Thyroid gland (tissue), 4 donors: ENCODE data around the gene PPIL6. TPM values are rescaled to one million over a fixed set of nuclear protein-coding genes. Genes with fewer than 3 reads are reported as not detected.

Source experiments
- DNase-seq, 2 donors: peaks; one replicate each; pipeline ENCODE4 v3.0.0-alpha.2; 2019
- H3K27ac ChIP-seq, 3 donors: fragments of 200-600 bp; sonication (generic); 1 replicate in 2 of 3; 2 replicates in 1 of 3; pipeline ENCODE4 v1.5.1; 2016 to 2019; ENCODE audit warnings: mild to moderate bottlenecking in 1 of 3, moderate library complexity in 1 of 3
- H3K27me3 ChIP-seq: fragments of 200-600 bp; sonication (generic); one replicate; pipeline ENCODE4 v1.5.1; 2019
- H3K36me3 ChIP-seq, 2 donors: fragments of 200-600 bp; sonication (generic); one replicate each; pipeline ENCODE4 v1.5.1; 2016 to 2019
- H3K4me1 ChIP-seq, 2 donors: fragments of 200-600 bp; sonication (generic); one replicate each; pipeline ENCODE4 v1.5.1; 2017 to 2019
- H3K4me3 ChIP-seq, 3 donors: fragments of 200-600 bp; sonication (generic); replicated peaks in 1 of 3; 1 replicate in 2 of 3; 2 replicates in 1 of 3; pipeline ENCODE4 v1.5.1; 2016; ENCODE audit warnings: mild to moderate bottlenecking in 1 of 3
- H3K9me3 ChIP-seq: fragments of 200-600 bp; sonication (generic); one replicate; pipeline ENCODE4 v1.5.1; 2017
- POLR2A ChIP-seq, 2 donors: fragments of 450-650 bp; IDR thresholded peaks; one replicate each; pipeline ENCODE4 v1.6.1; 2017; ENCODE audit warnings: antibody characterized with exemption in 2 of 2, mild to moderate bottlenecking in 2 of 2, moderate library complexity in 1 of 2
- WGBS, 2 donors: methylation state at CpG; one replicate each; pipeline ENCODE4 v1.1.5; 2017; 5-methylcytosine and 5-hydroxymethylcytosine counted together
- intact Hi-C: fragments of 100-400 bp; cut with DNase I; formaldehyde crosslinking; loops from one replicate; pipeline ENCODE4 v1.15.1; 2023
- total RNA-seq, 4 donors: library from RNA; depleted of rRNA; stranded (reverse); fragments of >200 nt; gene quantifications; one replicate each; pipeline ENCODE4 v1.2.3, GENCODE V29; 2016
- TF ChIP-seq, protein P1 (sequence below), 6 experiments: fragments of 200-600 bp in 3 of 6; fragments of 450-650 bp in 3 of 6; sonication (generic) in 3 of 6; IDR thresholded peaks; one replicate each; pipeline ENCODE4 v1.5.1; 2016 to 2019; ENCODE audit warnings: antibody characterized with exemption in 6 of 6, mild to moderate bottlenecking in 2 of 6, inconsistent platforms in 1 of 6, moderate library complexity in 1 of 6

PPIL6 gene
- total RNA-seq, 4 donors from 2014 or later, result 20.1 to 31.2 (median 27.0) TPM

DNA sequence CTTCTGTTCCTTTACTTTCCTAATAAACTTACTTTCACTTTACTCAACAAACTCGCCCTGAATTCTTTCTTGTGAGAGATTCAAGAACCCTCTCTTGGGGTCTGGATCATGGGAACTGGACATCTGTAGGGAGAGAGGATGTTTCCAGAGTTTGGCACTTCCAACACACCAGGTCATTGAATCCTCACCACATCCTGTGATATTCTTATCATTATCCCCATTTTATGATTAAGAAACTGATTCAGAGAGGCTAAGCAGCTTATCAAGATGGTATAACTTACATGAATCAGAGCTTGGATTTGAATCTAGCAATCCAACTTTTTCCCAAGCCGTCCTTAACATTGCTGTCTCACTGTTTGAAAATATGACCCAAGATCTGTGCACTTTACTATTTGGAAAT, 15.5 kb downstream of the PPIL6 start:
- no peaks in the 10 kb centered on the region for H3K36me3 ChIP-seq
- no peak overlapping the region for H3K27ac ChIP-seq
- DNase-seq, result no peak
- no peaks in the 10 kb centered on the region for H3K9me3 ChIP-seq
- no peak overlapping the region for H3K4me3 ChIP-seq
- H3K27me3 ChIP-seq, result no peaks in the 10 kb centered on the region
- H3K4me1 ChIP-seq, result peaks cover 15 to 21% of the 10 kb centered on the region in 2 donors
- 89 to 90% methylated on average over 2 of the region's 2 CpGs for WGBS, 2 donors
- intact Hi-C loops, result no loop called here
- TF ChIP-seq, protein P1, sequence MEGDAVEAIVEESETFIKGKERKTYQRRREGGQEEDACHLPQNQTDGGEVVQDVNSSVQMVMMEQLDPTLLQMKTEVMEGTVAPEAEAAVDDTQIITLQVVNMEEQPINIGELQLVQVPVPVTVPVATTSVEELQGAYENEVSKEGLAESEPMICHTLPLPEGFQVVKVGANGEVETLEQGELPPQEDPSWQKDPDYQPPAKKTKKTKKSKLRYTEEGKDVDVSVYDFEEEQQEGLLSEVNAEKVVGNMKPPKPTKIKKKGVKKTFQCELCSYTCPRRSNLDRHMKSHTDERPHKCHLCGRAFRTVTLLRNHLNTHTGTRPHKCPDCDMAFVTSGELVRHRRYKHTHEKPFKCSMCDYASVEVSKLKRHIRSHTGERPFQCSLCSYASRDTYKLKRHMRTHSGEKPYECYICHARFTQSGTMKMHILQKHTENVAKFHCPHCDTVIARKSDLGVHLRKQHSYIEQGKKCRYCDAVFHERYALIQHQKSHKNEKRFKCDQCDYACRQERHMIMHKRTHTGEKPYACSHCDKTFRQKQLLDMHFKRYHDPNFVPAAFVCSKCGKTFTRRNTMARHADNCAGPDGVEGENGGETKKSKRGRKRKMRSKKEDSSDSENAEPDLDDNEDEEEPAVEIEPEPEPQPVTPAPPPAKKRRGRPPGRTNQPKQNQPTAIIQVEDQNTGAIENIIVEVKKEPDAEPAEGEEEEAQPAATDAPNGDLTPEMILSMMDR (IDR thresholded peaks at IDR 0.05), result no peak
- TF ChIP-seq POLR2A (IDR thresholded peaks at IDR 0.05), result no peak

DNA sequence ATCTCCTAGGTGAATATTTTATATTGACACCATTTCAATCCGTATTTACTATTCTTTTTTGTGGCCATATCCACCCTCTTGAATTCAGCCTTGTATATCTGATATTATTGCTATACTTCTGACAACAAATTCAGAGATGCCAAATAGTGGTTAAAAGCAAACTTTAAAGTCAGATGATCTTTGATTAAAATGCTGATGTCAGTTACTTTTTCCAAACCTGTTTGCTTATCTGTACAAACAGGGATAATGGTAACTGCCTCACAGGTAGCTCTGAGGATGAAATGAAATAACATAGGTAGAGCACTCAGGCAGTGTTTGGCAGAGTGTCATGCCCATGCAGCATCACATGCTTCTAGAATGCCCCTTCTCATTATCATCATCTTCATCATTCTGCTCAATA, 19.2 kb downstream of the PPIL6 start:
- no peak for DNase-seq
- peaks cover 15 to 21% of the 10 kb centered on the region in 2 donors for H3K4me1 ChIP-seq
- no peak overlapping the region for H3K27ac ChIP-seq
- no peak overlapping the region for H3K4me3 ChIP-seq
- no peak for TF ChIP-seq POLR2A (IDR thresholded peaks at IDR 0.05)
- TF ChIP-seq, protein P1 (IDR thresholded peaks at IDR 0.05), result no peak
- 64 to 66% methylated on average over 1 of the region's 1 CpG for WGBS, 2 donors
- H3K9me3 ChIP-seq, result no peaks in the 10 kb centered on the region
- intact Hi-C loops, result no loop called here
- no peaks in the 10 kb centered on the region for H3K27me3 ChIP-seq
- H3K36me3 ChIP-seq, result no peaks in the 10 kb centered on the region

DNA sequence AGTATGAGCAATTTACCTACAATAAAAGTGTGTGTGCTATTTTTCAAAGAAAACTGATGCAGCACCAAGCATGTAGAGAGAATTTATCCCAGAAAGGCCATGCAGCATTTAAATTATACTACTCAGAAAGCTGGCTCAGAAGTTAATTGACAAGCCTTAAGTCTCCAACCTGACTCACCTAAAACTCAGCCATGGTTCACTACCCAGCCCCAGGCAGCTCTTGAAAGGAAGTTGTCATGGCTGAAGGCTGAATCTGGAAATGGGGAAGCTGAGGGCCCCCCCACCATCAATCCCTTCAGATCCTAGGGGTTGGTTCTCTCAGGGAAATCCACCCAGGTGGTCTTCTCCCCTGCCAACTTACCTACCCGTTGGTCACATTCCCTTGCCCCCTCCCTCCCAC, 19.7 kb downstream of the PPIL6 start:
- H3K4me1 ChIP-seq, result peaks cover 15 to 21% of the 10 kb centered on the region in 2 donors
- no peaks in the 10 kb centered on the region for H3K9me3 ChIP-seq
- TF ChIP-seq POLR2A (IDR thresholded peaks at IDR 0.05), result no peak
- TF ChIP-seq, protein P1 (IDR thresholded peaks at IDR 0.05), result no peak
- no peaks in the 10 kb centered on the region for H3K27me3 ChIP-seq
- H3K36me3 ChIP-seq, result no peaks in the 10 kb centered on the region
- intact Hi-C loops, result no loop called here
- DNase-seq, result peak; percentile 59 to 69
- H3K4me3 ChIP-seq, result no peak overlapping the region
- H3K27ac ChIP-seq, result no peak overlapping the region
- WGBS, 2 donors, result 22 to 27% methylated on average over 1 of the region's 1 CpG

DNA sequence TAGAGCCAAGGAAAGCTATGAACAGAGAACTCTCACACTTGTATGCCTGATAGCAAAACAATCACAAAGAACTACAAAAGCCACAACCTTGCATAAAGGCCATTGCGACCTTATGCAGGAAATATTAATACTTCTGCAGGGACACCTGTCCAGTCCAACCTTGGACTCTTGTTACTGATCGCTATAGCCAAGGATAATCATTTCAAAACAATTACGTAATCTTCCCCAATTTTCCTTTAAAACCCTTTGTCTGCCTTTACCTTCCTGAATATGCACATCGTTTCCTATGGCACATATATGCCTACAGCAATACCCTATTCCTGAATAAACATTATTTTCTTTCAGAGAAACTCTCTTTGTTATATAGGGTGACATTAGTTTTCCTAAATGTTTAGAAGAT, 22.8 kb downstream of the PPIL6 start:
- DNase-seq, result no peak

DNA sequence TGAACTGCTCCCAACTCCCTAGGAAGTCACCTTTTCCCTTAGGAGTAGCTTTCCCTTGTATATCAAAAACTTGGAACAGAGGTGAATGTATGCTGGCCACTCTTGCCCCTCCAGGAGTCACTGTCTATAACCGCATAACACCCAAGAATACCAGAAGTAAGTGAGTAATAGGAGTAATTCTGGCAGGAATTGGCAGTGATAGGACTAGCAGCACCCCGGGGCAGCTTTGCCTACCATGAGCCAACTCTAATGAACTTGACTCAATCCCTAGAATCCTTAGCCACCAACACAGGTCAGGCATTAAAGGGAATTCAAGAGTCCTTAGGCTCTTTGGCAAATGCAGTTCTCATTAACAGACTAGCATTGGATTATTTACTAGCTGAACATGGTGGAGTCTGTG, 29.4 kb downstream of the PPIL6 start:
- TF ChIP-seq, protein P1 (IDR thresholded peaks at IDR 0.05), result no peak
- no peak for TF ChIP-seq POLR2A (IDR thresholded peaks at IDR 0.05)
- no peak overlapping the region for H3K27ac ChIP-seq
- H3K36me3 ChIP-seq, result no peaks in the 10 kb centered on the region
- WGBS, 2 donors, result 85 to 87% methylated on average over 2 of the region's 2 CpGs
- no peaks in the 10 kb centered on the region for H3K27me3 ChIP-seq
- intact Hi-C loops, result no loop called here
- H3K9me3 ChIP-seq, result no peaks in the 10 kb centered on the region
- H3K4me1 ChIP-seq, result no peaks in the 10 kb centered on the region
- DNase-seq, result no peak
- H3K4me3 ChIP-seq, result no peak overlapping the region

More for the DNA sequence above, 22.8 kb downstream of the PPIL6 start:
- no peaks in the 10 kb centered on the region for H3K9me3 ChIP-seq
- WGBS, 2 donors, result 94 to 95% methylated on average over 4 of the region's 4 CpGs
- H3K4me1 ChIP-seq, result peaks cover 9 to 12% of the 10 kb centered on the region in 2 donors
- no peaks in the 10 kb centered on the region for H3K27me3 ChIP-seq
- TF ChIP-seq, protein P1 (IDR thresholded peaks at IDR 0.05), result no peak
- no peak for TF ChIP-seq POLR2A (IDR thresholded peaks at IDR 0.05)
- H3K36me3 ChIP-seq, result no peaks in the 10 kb centered on the region
- H3K27ac ChIP-seq, result no peak overlapping the region
- no peak overlapping the region for H3K4me3 ChIP-seq
- intact Hi-C loops, result no loop called here
